ENCODE data around the gene CYSTM1.

GRCh38 chr5:140178086-140178410 is 3.1 kb downstream of the CYSTM1 start:
- TF ChIP-seq POLR2AphosphoS5 (IDR thresholded peaks at IDR 0.05) (no peak), CTCF (IDR thresholded peaks at IDR 0.05) (no peak), POLR2A (IDR thresholded peaks at IDR 0.05) (no peak)
